HG02840 (cell line): ENCODE measurements around the gene LRRC10B.

Experiments used
- ATAC-seq: cut with Tn5 transposase; IDR thresholded peaks from one replicate; pipeline ENCODE4 v1.9.1; 2021; ENCODE audit warnings: mild to moderate bottlenecking, moderate library complexity, moderate number of reproducible peaks; ENCODE audit not compliant: unreplicated experiment, low FRiP score

Gene LRRC10B

GRCh38 chr11:61486011-61486620 lies 22.4 kb upstream of the LRRC10B start:
- ATAC-seq: no peak

GRCh38 chr11:61486779-61487178 lies 21.8 kb upstream of the LRRC10B start:
- no peak for ATAC-seq

- ATAC-seq: no peak
Observed at GRCh38 chr11:61487342-61488025, 21.1 kb upstream of the LRRC10B start.

- no peak for ATAC-seq
Observed at GRCh38 chr11:61488651-61489291, 19.8 kb upstream of the LRRC10B start.

- no peak for ATAC-seq
Observed at GRCh38 chr11:61489833-61490721, 18.5 kb upstream of the LRRC10B start.

- ATAC-seq: no peak
Observed at GRCh38 chr11:61491736-61492395, 16.7 kb upstream of the LRRC10B start.

- ATAC-seq: no peak
Observed at GRCh38 chr11:61494381-61494961, 14.1 kb upstream of the LRRC10B start.

GRCh38 chr11:61495801-61496601 lies 12.5 kb upstream of the LRRC10B start:
- ATAC-seq: no peak

- ATAC-seq: no peak
Observed at GRCh38 chr11:61496602-61497400, 11.7 kb upstream of the LRRC10B start.

GRCh38 chr11:61497473-61497872 lies 11.1 kb upstream of the LRRC10B start:
- ATAC-seq: no peak

- no peak for ATAC-seq
Observed at GRCh38 chr11:61497876-61498275, 10.7 kb upstream of the LRRC10B start.

GRCh38 chr11:61498767-61499341 lies 9.7 kb upstream of the LRRC10B start:
- ATAC-seq: no peak

GRCh38 chr11:61499816-61500491 lies 8.6 kb upstream of the LRRC10B start:
- ATAC-seq: no peak

- ATAC-seq: no peak
Observed at GRCh38 chr11:61502522-61502921, 6.0 kb upstream of the LRRC10B start.

- no peak for ATAC-seq
Observed at GRCh38 chr11:61503135-61503770, 5.3 kb upstream of the LRRC10B start.

GRCh38 chr11:61505106-61505505 lies 3.4 kb upstream of the LRRC10B start:
- ATAC-seq: no peak

- ATAC-seq: no peak
Observed at GRCh38 chr11:61505640-61506155, 2.9 kb upstream of the LRRC10B start.
